ENCODE results near the gene ITPR1.

- no peak for TF ChIP-seq CTCF (conservative IDR thresholded peaks at IDR 0.05)
- TF ChIP-seq EZH2 (IDR thresholded peaks at IDR 0.05; ENCODE audit: low read depth): no peak
Measured at GRCh38 chr3:4614927-4615326, 121.8 kb downstream of the ITPR1 start.

Data from PC-9 (cell line).